ENCODE measurements around the gene HOXA9.

DNA sequence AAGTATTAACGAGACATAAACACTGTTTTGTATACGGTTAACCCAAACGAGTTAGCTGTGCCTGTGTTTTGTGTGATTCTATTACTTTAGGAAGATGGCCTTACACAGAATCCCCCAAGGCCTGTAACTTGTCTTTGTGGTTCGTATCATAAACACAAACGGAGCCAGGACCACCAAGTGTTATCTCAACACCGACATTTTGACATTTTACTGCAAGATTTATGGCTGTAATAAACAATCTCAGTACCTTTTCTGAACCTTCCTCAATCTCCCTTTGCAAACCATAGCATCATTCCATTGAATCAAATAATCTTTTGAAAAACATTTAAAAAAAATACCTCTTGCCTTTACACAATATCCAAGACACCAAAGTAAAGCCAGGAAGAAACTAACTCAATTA lies 32.4 kb downstream of the HOXA9 start:
- no peak for TF ChIP-seq EZH2 (IDR thresholded peaks at IDR 0.05; ENCODE audit: borderline replicate concordance, low read length)
- no peak for TF ChIP-seq CTCF (conservative IDR thresholded peaks at IDR 0.05 in 1 of 2, IDR thresholded peaks at IDR 0.05 in 1 of 2; ENCODE audit: extremely low read depth in 1 of 2, insufficient read depth in 1 of 2, low read depth in 1 of 2, low read length in 2 of 2)

Data from mammary epithelial cell (primary cell).